ENCODE data around the gene NIFK.
A peak's percentile ranks its signal among the peaks of the same experiment; 100 is the strongest.
"Not testable (repeated sequence)": the region's sequence is repeated elsewhere in the genome, so short reads cannot be mapped to it uniquely, and the experiment has no call there.

The NIFK gene

GRCh38 chr2:121694398-121695170 is 42.1 kb downstream of the NIFK start:
- DNase-seq (ENCODE audit: low spot score) = no peak

- not testable (repeated sequence) for DNase-seq (ENCODE audit: low spot score)
Measured at GRCh38 chr2:121690572-121690971, 46.1 kb downstream of the NIFK start.

DNA sequence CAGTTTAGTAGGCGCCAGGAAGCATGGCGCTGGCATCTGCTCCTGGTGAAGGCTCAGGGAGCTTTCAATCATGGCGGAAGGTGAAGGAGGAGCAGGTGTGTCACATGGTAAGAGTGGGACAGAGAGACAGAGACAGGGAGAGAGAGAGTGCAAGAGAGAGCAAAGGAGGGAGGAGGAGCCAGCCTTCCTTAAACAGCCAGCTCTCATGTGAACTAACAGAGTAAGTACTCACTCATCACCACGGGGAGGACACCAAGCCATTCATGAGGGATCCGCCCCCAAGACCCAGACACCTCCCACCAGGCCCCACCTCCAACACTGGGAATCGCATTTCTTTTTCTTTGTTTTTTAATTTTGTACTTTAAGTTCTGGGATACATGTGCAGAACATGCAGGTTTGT is 46.6 kb downstream of the NIFK start:
- no peak for DNase-seq (ENCODE audit: low spot score)

- DNase-seq (ENCODE audit: low spot score) = peak; percentile 78
Measured at GRCh38 chr2:121689356-121689755, 47.3 kb downstream of the NIFK start.

DNA sequence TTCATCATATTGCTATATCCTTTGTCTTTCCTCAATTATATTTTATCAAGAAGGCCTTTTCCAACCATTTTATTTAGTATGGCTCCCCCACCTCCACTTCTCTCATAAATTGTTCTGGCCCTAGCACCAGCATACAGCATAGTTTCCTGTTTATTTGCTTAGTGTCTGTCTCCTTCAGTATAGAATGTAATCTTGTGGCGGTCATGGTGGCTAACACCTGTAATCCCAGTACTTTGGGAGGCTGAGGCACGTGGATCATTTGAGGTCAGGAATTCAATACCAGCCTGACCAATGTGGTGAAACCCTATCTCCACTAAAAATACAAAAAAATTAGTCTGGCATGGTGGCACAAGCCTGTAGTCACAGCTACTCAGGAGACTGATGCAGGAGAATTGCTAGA is 47.9 kb downstream of the NIFK start:
- DNase-seq (ENCODE audit: low spot score) = no peak

DNA sequence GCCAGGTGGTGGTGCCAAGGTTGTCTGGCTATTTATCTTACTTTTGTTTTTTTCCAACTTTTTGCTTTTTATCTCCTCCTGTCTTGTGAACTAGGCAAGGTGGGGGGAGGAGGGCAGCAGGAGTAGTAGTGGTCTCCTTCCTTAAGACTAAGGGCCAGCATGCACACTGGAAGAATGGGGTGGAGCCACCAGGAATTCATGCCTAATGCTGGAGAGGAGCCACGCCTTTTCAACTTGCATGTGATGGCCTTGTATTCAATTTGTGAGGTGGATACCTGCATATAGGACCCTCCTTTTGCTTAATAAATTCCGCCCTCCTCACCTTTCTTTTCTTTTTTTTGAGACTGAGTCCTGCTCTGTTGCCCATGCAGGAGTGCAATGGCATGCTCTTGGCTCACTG is 49.8 kb downstream of the NIFK start:
- no peak for DNase-seq (ENCODE audit: low spot score)

GRCh38 chr2:121686218-121686617 is 50.5 kb downstream of the NIFK start:
- DNase-seq (ENCODE audit: low spot score) = no peak

DNA sequence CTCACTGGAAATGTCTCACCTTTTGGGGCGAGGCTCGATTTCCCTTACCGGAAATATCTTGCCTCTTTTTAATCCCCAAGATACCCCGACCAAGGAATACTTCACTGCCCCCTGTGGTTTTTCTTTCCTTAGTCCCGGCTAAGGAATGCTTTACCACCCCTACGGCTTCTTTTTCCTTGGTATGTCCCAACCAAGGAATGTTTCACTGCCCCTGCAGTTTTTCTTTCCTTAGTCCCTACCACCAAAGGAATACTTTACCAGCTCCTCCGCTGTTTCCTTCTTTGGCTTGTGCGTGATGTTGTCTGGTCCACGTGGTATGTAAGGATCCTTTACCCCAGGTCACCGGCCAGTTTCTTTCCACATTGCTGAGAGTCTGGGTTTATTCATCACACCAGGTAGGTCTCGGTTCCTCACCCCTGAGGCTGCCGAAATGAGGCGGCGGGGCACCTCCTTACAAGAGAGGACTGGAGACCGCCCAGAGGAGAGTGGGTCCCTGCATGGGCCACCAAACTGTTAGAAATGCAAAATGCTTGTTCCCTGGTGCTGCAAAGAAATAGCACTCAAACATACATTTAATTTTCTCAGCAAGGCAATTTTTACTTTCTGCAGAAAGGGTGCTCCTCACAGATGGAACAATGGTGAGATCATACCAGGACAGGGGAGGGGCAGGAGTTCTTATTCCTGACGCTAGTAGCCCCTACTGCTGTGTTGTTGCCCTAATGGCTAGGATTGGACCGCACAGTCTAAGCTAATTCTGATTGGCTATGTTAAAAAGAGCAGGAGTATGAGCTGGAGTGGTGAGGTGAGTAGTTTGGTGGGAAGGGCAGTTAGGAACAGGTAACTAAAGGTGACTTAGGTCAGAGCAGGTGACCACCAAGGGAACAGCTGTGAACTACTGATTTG is 54.0 kb downstream of the NIFK start:
- no peak for DNase-seq (ENCODE audit: low spot score)

- no peak for DNase-seq (ENCODE audit: low spot score)
Measured at GRCh38 chr2:121677855-121678254, 58.8 kb downstream of the NIFK start.
